H1 (cell line): ENCODE results near the gene SMOC2. TPM values are rescaled to one million over a fixed set of nuclear protein-coding genes. Genes with fewer than 3 reads are reported as not detected.

Experiments
- CTCF ChIA-PET: fragments of 300-600 bp; sonication (Branson Sonifier 250); formaldehyde crosslinking; loops from one replicate; lab custom pipeline; 2021; ENCODE audit not compliant: partially characterized antibody; lab: Charles Lee
- POLR2A ChIA-PET: fragments of 300-600 bp; sonication (Branson Sonifier 250); formaldehyde crosslinking; loops from one replicate; lab custom pipeline; 2021; ENCODE audit warnings: inconsistent platforms; ENCODE audit not compliant: partially characterized antibody; lab: Charles Lee
- DNase-seq, 2 experiments: peaks; one replicate each; pipeline versions ENCODE4 v3.0.0 to v3.0.0-alpha.2; 2010 to 2022; ENCODE audit warnings: low spot score in 2 of 2, low read depth in 1 of 2, mixed read lengths in 1 of 2
- FAIRE-seq: peaks from 2 replicates; lab custom pipeline; 2011; peaks lifted over from hg19 to GRCh38; lab: Jason Lieb, UNC
- H2AFZ ChIP-seq: 2 replicates; pipeline ENCODE4 v1.8.1; 2012; ENCODE audit warnings: low read length, inconsistent platforms
- H2AK5ac ChIP-seq: 2 replicates; pipeline ENCODE4 v1.6.1; 2013; ENCODE audit warnings: low read depth, low read length
- H2BK120ac ChIP-seq: replicated peaks from 2 replicates; pipeline ENCODE3; 2013; ENCODE audit warnings: low read depth, low read length, inconsistent platforms
- H2BK12ac ChIP-seq: 2 replicates; pipeline ENCODE4 v1.6.1; 2013; ENCODE audit warnings: low read depth, low read length
- H2BK15ac ChIP-seq: 2 replicates; pipeline ENCODE4 v1.6.1; 2013; ENCODE audit warnings: low read length
- H2BK20ac ChIP-seq: 2 replicates; pipeline ENCODE4 v1.6.1; 2013; ENCODE audit warnings: low read length
- H2BK5ac ChIP-seq: 2 replicates; pipeline ENCODE4 v1.6.1; 2013; ENCODE audit warnings: low read depth, low read length
- H3K14ac ChIP-seq: 2 replicates; pipeline ENCODE4 v1.6.1; 2013; ENCODE audit warnings: inconsistent platforms; ENCODE audit not compliant: insufficient read length
- H3K18ac ChIP-seq: 2 replicates; pipeline ENCODE4 v1.6.1; 2013; ENCODE audit warnings: low read length; ENCODE audit errors: extremely low read depth
- H3K23ac ChIP-seq: 2 replicates; pipeline ENCODE4 v1.6.1; 2013; ENCODE audit warnings: inconsistent platforms; ENCODE audit not compliant: insufficient read length
- H3K23me2 ChIP-seq: 2 replicates; pipeline ENCODE4 v1.6.1; 2013; ENCODE audit warnings: low read depth, low read length
- H3K27ac ChIP-seq: 2 replicates; pipeline ENCODE4 v1.6.1; 2011; ENCODE audit warnings: low read depth, low read length, inconsistent platforms
- H3K27me3 ChIP-seq, 4 experiments: replicated peaks in 1 of 4; 1 replicate in 1 of 4; 2 replicates in 3 of 4; pipeline versions ENCODE4 v1.6.1 to v1.8.1; 2011 to 2013; ENCODE audit warnings: low read length in 3 of 4, mild to moderate bottlenecking in 3 of 4, inconsistent platforms in 2 of 4, mixed read lengths in 2 of 4, moderate library complexity in 1 of 4; ENCODE audit not compliant: control insufficient read depth in 3 of 4, insufficient read depth in 3 of 4; ENCODE audit errors: extremely low read depth in 1 of 4
- H3K36me3 ChIP-seq, 4 experiments: 2 replicates each; pipeline versions ENCODE4 v1.6.1 to v1.8.1; 2011 to 2013; ENCODE audit warnings: mild to moderate bottlenecking in 4 of 4, low read length in 3 of 4, moderate library complexity in 2 of 4, control low read depth in 1 of 4, inconsistent platforms in 1 of 4; ENCODE audit not compliant: insufficient read depth in 4 of 4, control insufficient read depth in 2 of 4
- H3K4ac ChIP-seq: replicated peaks from 2 replicates; pipeline ENCODE3; 2013; ENCODE audit warnings: low read length, low read depth, mixed read lengths, inconsistent platforms; ENCODE audit not compliant: insufficient read length
- H3K4me1 ChIP-seq, 4 experiments: replicated peaks in 1 of 4; 1 replicate in 1 of 4; 2 replicates in 3 of 4; pipeline versions ENCODE4 v1.6.1 to v1.8.1; 2011 to 2013; ENCODE audit warnings: low read length in 3 of 4, inconsistent platforms in 2 of 4, mixed read lengths in 1 of 4; ENCODE audit not compliant: insufficient read depth in 4 of 4, control insufficient read depth in 3 of 4
- H3K4me2 ChIP-seq, 2 experiments: 2 replicates each; pipeline versions ENCODE4 v1.6.1 to v1.8.1; 2011 to 2013; ENCODE audit warnings: low read depth in 2 of 2, low read length in 2 of 2, control low read depth in 1 of 2, inconsistent platforms in 1 of 2, mild to moderate bottlenecking in 1 of 2; ENCODE audit not compliant: insufficient read depth in 1 of 2
- H3K4me3 ChIP-seq, 4 experiments: fragments of 200-600, 300-600 bp in 1 of 4; sonication (generic), shearing (Covaris generic), sonication (Bioruptor Twin) in 1 of 4; 2 replicates each; pipeline versions ENCODE4 v1.5.1 to v1.8.1; 2011 to 2016; ENCODE audit warnings: low read length in 4 of 4, low read depth in 3 of 4, control low read depth in 2 of 4, inconsistent platforms in 2 of 4, mild to moderate bottlenecking in 2 of 4, mixed read lengths in 1 of 4, moderate library complexity in 1 of 4; ENCODE audit not compliant: insufficient read depth in 2 of 4; ENCODE audit errors: extremely low read depth in 1 of 4
- H3K56ac ChIP-seq: replicated peaks from 2 replicates; pipeline ENCODE3; 2013; ENCODE audit warnings: low read depth, mild to moderate bottlenecking, mixed read lengths, low read length, inconsistent platforms; ENCODE audit not compliant: insufficient read length
- H3K79me1 ChIP-seq: 2 replicates; pipeline ENCODE4 v1.6.1; 2013; ENCODE audit warnings: low read depth, low read length, control low read depth
- H3K79me2 ChIP-seq, 2 experiments: 2 replicates each; pipeline versions ENCODE4 v1.6.1 to v1.8.1; 2012 to 2013; ENCODE audit warnings: low read length in 2 of 2, mild to moderate bottlenecking in 2 of 2, inconsistent platforms in 1 of 2; ENCODE audit not compliant: insufficient read depth in 2 of 2, control insufficient read depth in 1 of 2
- H3K9ac ChIP-seq, 4 experiments: replicated peaks in 1 of 4; 1 replicate in 1 of 4; 2 replicates in 3 of 4; pipeline versions ENCODE4 v1.6.1 to v1.8.1; 2011 to 2013; ENCODE audit warnings: low read depth in 3 of 4, low read length in 3 of 4, control low read depth in 2 of 4, mild to moderate bottlenecking in 2 of 4, moderate library complexity in 2 of 4, inconsistent platforms in 1 of 4; ENCODE audit errors: extremely low read depth in 1 of 4
- H3K9me3 ChIP-seq, 2 experiments: 2 replicates each; pipeline versions ENCODE4 v1.6.1 to v1.8.1; 2012 to 2013; ENCODE audit warnings: mild to moderate bottlenecking in 2 of 2, moderate library complexity in 2 of 2, control low read depth in 1 of 2, inconsistent platforms in 1 of 2, low read depth in 1 of 2, low read length in 1 of 2, mixed read lengths in 1 of 2; ENCODE audit not compliant: insufficient read depth in 2 of 2
- H4K20me1 ChIP-seq, 2 experiments: replicated peaks in 1 of 2; 2 replicates each; pipeline versions ENCODE3 to v1.8.1; 2011 to 2013; ENCODE audit warnings: inconsistent platforms in 2 of 2, low read length in 2 of 2, mild to moderate bottlenecking in 1 of 2; ENCODE audit not compliant: insufficient read depth in 2 of 2, control insufficient read depth in 1 of 2
- H4K5ac ChIP-seq: 2 replicates; pipeline ENCODE4 v1.6.1; 2013; ENCODE audit warnings: low read length, low read depth, mixed read lengths, inconsistent platforms; ENCODE audit not compliant: insufficient read length
- H4K8ac ChIP-seq: 2 replicates; pipeline ENCODE4 v1.8.0; 2013; ENCODE audit warnings: mild to moderate bottlenecking, moderate library complexity, low read length, inconsistent platforms; ENCODE audit not compliant: insufficient read depth; ENCODE audit errors: extremely low read depth
- H4K91ac ChIP-seq: replicated peaks from 2 replicates; pipeline ENCODE3; 2013; ENCODE audit warnings: low read length, mixed read lengths, inconsistent platforms; ENCODE audit not compliant: insufficient read length
- BRCA1 ChIP-seq: IDR thresholded peaks from 2 replicates; pipeline ENCODE4 v1.6.1; 2012; ENCODE audit warnings: low read depth, low read length, improper control_type of control experiment
- CHD2 ChIP-seq: IDR thresholded peaks from 2 replicates; pipeline ENCODE4 v1.6.1; 2012; ENCODE audit warnings: low read length, improper control_type of control experiment
- EP300 ChIP-seq, 2 experiments: IDR thresholded peaks; 1 replicate in 1 of 2; 2 replicates in 1 of 2; pipeline ENCODE4 v1.6.1; 2011 to 2012; ENCODE audit warnings: low read depth in 2 of 2, low read length in 2 of 2, mild to moderate bottlenecking in 2 of 2, borderline replicate concordance in 1 of 2, inconsistent platforms in 1 of 2, moderate library complexity in 1 of 2
- HDAC6 ChIP-seq: IDR thresholded peaks from one replicate; pipeline ENCODE4 v1.7.1; 2012; ENCODE audit warnings: low read depth, mild to moderate bottlenecking, inconsistent platforms, low read length, moderate library complexity
- SIX5 ChIP-seq: IDR thresholded peaks from 2 replicates; pipeline ENCODE4 v1.6.1; 2011; ENCODE audit warnings: mild to moderate bottlenecking, low read depth, low read length
- SRF ChIP-seq: IDR thresholded peaks from 2 replicates; pipeline ENCODE4 v1.6.1; 2011; ENCODE audit warnings: mild to moderate bottlenecking, low read depth, low read length, moderate library complexity
- WGBS, 2 experiments: shearing (Covaris generic) in 1 of 2; methylation state at CpG; one replicate each; pipeline versions ENCODE4 v1.1.6 to v1.1.7; 2013 to 2015; ENCODE audit warnings: low lambda C conversion rate in 2 of 2, mixed read lengths in 2 of 2, inconsistent platforms in 1 of 2, low coverage in 1 of 2, missing lambda C conversion rate in 1 of 2; ENCODE audit not compliant: insufficient replicate concordance in 2 of 2, insufficient coverage in 1 of 2, insufficient read length in 1 of 2; ENCODE audit errors: extremely low coverage in 1 of 2, missing lambda C conversion rate in 1 of 2; 5-methylcytosine and 5-hydroxymethylcytosine counted together
- polyA plus RNA-seq, 7 experiments: library from polyadenylated mRNA; depleted of rRNA in 3 of 7; stranded (reverse) in 5 of 7; unstranded in 2 of 7; fragments of >200 nt in 5 of 7; fragments of 200-250 nt in 2 of 7; gene quantifications; 1 replicate in 5 of 7; 2 replicates in 1 of 7; 4 replicates in 1 of 7; pipeline versions ENCODE4 v1.2.1 to v1.2.3, GENCODE V29; 2011 to 2013; ENCODE audit warnings: missing spikeins in 2 of 7, mixed read lengths in 2 of 7
- total RNA-seq: library from RNA; stranded (reverse); fragmentation: NEBNext Ultra II Directional; extraction: Animal tissue kit (Norgen Biotek cat#: 25700); gene quantifications from 2 replicates; pipeline ENCODE4 v1.2.1, GENCODE V29; 2021

SMOC2 gene
- total and polyA plus RNA-seq, 2 of the 8 experiments (the other 6 are each of a cell fraction or from before 2014, with no cell fraction given), result 7.7 to 8.5 TPM

DNA sequence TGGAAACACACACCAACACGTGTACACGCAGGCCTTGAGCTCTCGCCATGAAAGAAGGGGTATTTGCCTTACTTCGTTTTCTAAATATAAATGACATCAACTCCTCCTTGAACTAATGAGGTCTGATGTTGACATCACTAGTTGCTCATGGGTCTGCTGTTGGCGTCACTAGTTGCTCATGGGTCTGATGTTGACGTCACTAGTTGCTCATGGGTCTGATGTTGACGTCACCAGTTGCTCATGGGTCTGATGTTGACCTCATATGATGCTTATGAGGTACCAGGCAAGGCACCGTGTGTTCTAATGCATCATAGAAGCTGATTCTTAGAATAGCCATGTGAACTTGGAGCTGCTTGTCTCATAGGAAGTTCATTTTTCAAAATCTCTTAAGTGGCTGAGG, 116.5 kb downstream of the SMOC2 start:
- no peak overlapping the region for H2AFZ ChIP-seq
- H2BK5ac ChIP-seq, result no peak overlapping the region
- no peak overlapping the region for H3K14ac ChIP-seq
- H2AK5ac ChIP-seq, result no peak overlapping the region
- H3K23ac ChIP-seq, result no peak overlapping the region
- H3K4me3 ChIP-seq, result no peak overlapping the region
- H3K27me3 ChIP-seq, result no peaks in the 10 kb centered on the region
- no peak overlapping the region for H3K18ac ChIP-seq
- H3K79me1 ChIP-seq, result no peaks in the 10 kb centered on the region
- no peak overlapping the region for H2BK120ac ChIP-seq
- POLR2A ChIA-PET, result no interaction called here
- H3K9me3 ChIP-seq, result no peaks in the 10 kb centered on the region
- no peak overlapping the region for H3K56ac ChIP-seq
- H2BK12ac ChIP-seq, result no peak overlapping the region
- H4K5ac ChIP-seq, result no peak overlapping the region
- no peak overlapping the region for H3K4me2 ChIP-seq
- no peaks in the 10 kb centered on the region for H3K79me2 ChIP-seq
- peaks cover 0 to 5% of the 10 kb centered on the region in 2 experiments for H4K20me1 ChIP-seq
- H4K8ac ChIP-seq, result no peak overlapping the region
- 0 out of 2 replicates have a peak, but pooled peaks cover 2% of the 10 kb centered on the region for H3K23me2 ChIP-seq
- FAIRE-seq (no peak), DNase-seq (no peak)
- CTCF ChIA-PET, result interaction anchor here (0.7 to 0.8 kb wide), 2 partner anchors 12 to 140 kb away, joined by 3 read pairs; no protein-coding TSS in a partner anchor
- no peak overlapping the region for H3K27ac ChIP-seq
- no peak overlapping the region for H3K4ac ChIP-seq
- no peak overlapping the region for H2BK15ac ChIP-seq
- H4K91ac ChIP-seq, result no peak overlapping the region
- peaks cover 0 to 2% (median 0%) of the 10 kb centered on the region in 4 experiments; a peak in 1 of 7 replicates for H3K4me1 ChIP-seq
- H3K36me3 ChIP-seq, result no peaks in the 10 kb centered on the region
- no peak overlapping the region for H3K9ac ChIP-seq
- H2BK20ac ChIP-seq, result no peak overlapping the region
- 92% methylated on average over 8 of the region's 8 CpGs; no CpG with 5 or more reads in 1 of the 2 experiments for WGBS, 2 experiments
- TF ChIP-seq SIX5 (no peak), CHD2 (no peak), BRCA1 (no peak), HDAC6 (no peak), EP300 (IDR thresholded peaks at IDR 0.05; ENCODE audit: borderline replicate concordance in 1 of 2, low read depth in 2 of 2, low read length in 2 of 2) (no peak), SRF (no peak)
